ENCODE data around the gene P2RY13.

- TF ChIP-seq CTCF (conservative IDR thresholded peaks at IDR 0.05; ENCODE audit: low read depth, low read length) (no peak), POLR2A (IDR thresholded peaks at IDR 0.05; ENCODE audit: low read depth, low read length) (no peak), CHD1 (IDR thresholded peaks at IDR 0.05; ENCODE audit: low read depth, low read length) (no peak), RFX5 (IDR thresholded peaks at IDR 0.05; ENCODE audit: low read depth, low read length) (no peak), USF2 (IDR thresholded peaks at IDR 0.05; ENCODE audit: low read depth, low read length) (no peak), NFE2L2 (IDR thresholded peaks at IDR 0.05; ENCODE audit: low read depth, low read length) (no peak)
These were observed 21.3 kb upstream of the P2RY13 start for GRCh38 chr3:151350656-151351055.

Measured in IMR-90 (cell line).